CD14-positive monocyte (primary cell): Measurements from ENCODE around the gene UBXN11. TPM values are rescaled to one million over a fixed set of nuclear protein-coding genes. Genes with fewer than 3 reads are reported as not detected.

Experiments used
- DNase-seq, 3 donors: peaks; one replicate each; pipeline ENCODE4 v3.0.0-alpha.2; 2011 to 2022
- H2AFZ ChIP-seq: 2 replicates; pipeline ENCODE4 v1.6.0; 2012; ENCODE audit warnings: mild to moderate bottlenecking, low read depth, low read length, inconsistent platforms; ENCODE audit not compliant: insufficient read depth, poor library complexity, severe bottlenecking
- H3K27ac ChIP-seq, 2 donors: 1 replicate in 1 of 2; 2 replicates in 1 of 2; pipeline ENCODE4 v1.5.1; 2012 to 2013; ENCODE audit warnings: low read length in 2 of 2, control low read depth in 1 of 2, inconsistent platforms in 1 of 2, low read depth in 1 of 2, mild to moderate bottlenecking in 1 of 2
- H3K27me3 ChIP-seq, 2 donors: one replicate each; pipeline versions ENCODE4 v1.6.0 to v1.6.1; 2011 to 2013; ENCODE audit warnings: low read length in 2 of 2; ENCODE audit not compliant: control insufficient read depth in 2 of 2, insufficient read depth in 2 of 2
- H3K36me3 ChIP-seq, 2 donors: replicated peaks in 1 of 2; 1 replicate in 1 of 2; 2 replicates in 1 of 2; pipeline versions ENCODE4 v1.5.1 to v1.6.1; 2012 to 2013; ENCODE audit warnings: low read length in 2 of 2, control low read depth in 1 of 2, inconsistent platforms in 1 of 2, mild to moderate bottlenecking in 1 of 2; ENCODE audit not compliant: insufficient read depth in 2 of 2, control insufficient read depth in 1 of 2
- H3K4me1 ChIP-seq, 2 donors: 1 replicate in 1 of 2; 2 replicates in 1 of 2; pipeline versions ENCODE4 v1.5.1 to v1.6.1; 2012 to 2013; ENCODE audit warnings: low read length in 2 of 2, control low read depth in 1 of 2, inconsistent platforms in 1 of 2, mild to moderate bottlenecking in 1 of 2, moderate library complexity in 1 of 2; ENCODE audit not compliant: insufficient read depth in 2 of 2, control insufficient read depth in 1 of 2
- H3K4me2 ChIP-seq: replicated peaks from 2 replicates; pipeline ENCODE3; 2012; ENCODE audit warnings: low read length, moderate library complexity, mild to moderate bottlenecking; ENCODE audit not compliant: poor library complexity, severe bottlenecking; ENCODE audit errors: extremely low read depth
- H3K4me3 ChIP-seq, 3 experiments: fragments of 200-600 bp in 1 of 3; sonication (generic) in 1 of 3; replicated peaks in 1 of 3; 1 replicate in 2 of 3; 2 replicates in 1 of 3; pipeline ENCODE4 v1.5.1; 2011 to 2013; ENCODE audit warnings: low read length in 3 of 3, mild to moderate bottlenecking in 3 of 3, control low read depth in 2 of 3, low read depth in 2 of 3, inconsistent platforms in 1 of 3, moderate library complexity in 1 of 3
- H3K79me2 ChIP-seq: 2 replicates; pipeline ENCODE4 v1.6.0; 2012; ENCODE audit warnings: mild to moderate bottlenecking, control low read depth, inconsistent platforms, low read length, moderate library complexity; ENCODE audit not compliant: insufficient read depth
- H3K9ac ChIP-seq: 2 replicates; pipeline ENCODE4 v1.6.0; 2017; ENCODE audit warnings: low read length, mild to moderate bottlenecking; ENCODE audit not compliant: insufficient read depth, poor library complexity, severe bottlenecking
- H3K9me3 ChIP-seq, 2 donors: replicated peaks in 1 of 2; 1 replicate in 1 of 2; 2 replicates in 1 of 2; pipeline versions ENCODE4 v1.5.1 to v1.6.1; 2012 to 2013; ENCODE audit warnings: low read length in 2 of 2, control low read depth in 1 of 2; ENCODE audit not compliant: control insufficient read depth in 1 of 2, insufficient read depth in 1 of 2
- H4K20me1 ChIP-seq: 2 replicates; pipeline ENCODE4 v1.6.0; 2012; ENCODE audit warnings: mild to moderate bottlenecking, low read length, control low read depth, moderate library complexity; ENCODE audit not compliant: insufficient read depth
- H3K27ac Mint-ChIP-seq, 7 donors: one replicate each; pipeline ENCODE4 v1.8.0; 2020; ENCODE audit warnings: mild to moderate bottlenecking in 7 of 7, mixed read lengths in 7 of 7, moderate library complexity in 6 of 7, inconsistent platforms in 2 of 7
- H3K27me3 Mint-ChIP-seq, 3 donors: one replicate each; pipeline ENCODE4 v1.8.0; 2021 to 2022; ENCODE audit warnings: low read depth in 3 of 3, mild to moderate bottlenecking in 3 of 3, mixed read lengths in 3 of 3, moderate library complexity in 3 of 3, inconsistent platforms in 1 of 3
- H3K36me3 Mint-ChIP-seq, 2 donors: one replicate each; pipeline ENCODE4 v1.8.0; 2020; ENCODE audit warnings: mixed read lengths in 2 of 2, inconsistent platforms in 1 of 2, mild to moderate bottlenecking in 1 of 2
- H3K4me1 Mint-ChIP-seq: one replicate; pipeline ENCODE4 v1.8.0; 2020; ENCODE audit warnings: mild to moderate bottlenecking, mixed read lengths
- H3K4me3 Mint-ChIP-seq, 2 donors: one replicate each; pipeline ENCODE4 v1.8.0; 2020; ENCODE audit warnings: mild to moderate bottlenecking in 2 of 2, mixed read lengths in 2 of 2, moderate library complexity in 1 of 2
- H3K9me3 Mint-ChIP-seq, 7 donors: one replicate each; pipeline ENCODE4 v1.8.0; 2020 to 2022; ENCODE audit warnings: mixed read lengths in 7 of 7, mild to moderate bottlenecking in 6 of 7, moderate library complexity in 6 of 7, inconsistent platforms in 2 of 7
- CTCF ChIP-seq: fragments of 200-600 bp; IDR thresholded peaks from one replicate; pipeline ENCODE4 v1.8.0; 2022; ENCODE audit warnings: antibody characterized with exemption, mild to moderate bottlenecking
- WGBS: methylation state at CpG from one replicate; pipeline ENCODE4 v1.1.5; 2013; ENCODE audit warnings: missing lambda C conversion rate; ENCODE audit not compliant: insufficient coverage; 5-methylcytosine and 5-hydroxymethylcytosine counted together
- intact Hi-C, 2 donors: fragments of 100-400 bp; cut with micrococcal nuclease; formaldehyde crosslinking; loops; one replicate each; pipeline versions ENCODE4 v1.15.0 to v1.15.1; 2023
- polyA plus RNA-seq, 3 donors: library from polyadenylated mRNA; depleted of rRNA in 1 of 3; unstranded in 2 of 3; stranded (reverse) in 1 of 3; fragments of 300-500 nt in 2 of 3; fragments of >200 nt in 1 of 3; fragmentation: Illumina TruSeq in 2 of 3; gene quantifications; 1 replicate in 2 of 3; 2 replicates in 1 of 3; pipeline ENCODE4 v1.2.3, GENCODE V29; 2012 to 2021

Gene UBXN11
- polyA plus RNA-seq, 3 donors: 48.0 to 885 (median 52.1) TPM

DNA sequence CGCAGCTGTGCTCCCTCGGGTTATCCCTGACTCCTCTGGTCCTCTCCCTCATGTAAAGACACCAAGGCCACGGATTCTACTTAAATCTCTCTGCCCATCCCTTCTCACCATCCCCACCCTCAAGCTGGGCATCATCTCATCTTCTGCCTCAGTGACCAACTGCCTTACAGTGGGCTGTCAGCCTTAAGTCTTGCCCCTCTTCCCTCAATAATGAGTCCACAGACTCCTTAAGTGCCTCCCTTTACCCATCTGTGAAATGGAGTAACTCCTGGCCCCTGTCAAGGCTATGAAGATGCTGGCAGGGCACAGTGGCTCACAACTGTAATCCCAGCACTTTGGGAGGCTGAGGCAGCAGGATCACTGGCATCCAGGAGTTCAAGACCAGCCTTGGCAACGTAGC is 14.5 kb downstream of the UBXN11 start:
- Mint-ChIP-seq H3K27me3 (peaks cover 0 to 8% (median 6%) of the 10 kb centered on the region in 3 donors), H3K4me3 (no peak overlapping the region), H3K4me1 (peaks cover 68% of the 10 kb centered on the region), H3K36me3 (peaks cover 50 to 73% of the 10 kb centered on the region in 2 donors), H3K9me3 (no peaks in the 10 kb centered on the region), H3K27ac (peak overlapping the region; percentile 96 to 100 (median 100))
- H4K20me1 ChIP-seq: no peaks in the 10 kb centered on the region
- peaks cover 63% of the 10 kb centered on the region in 2 donors for H3K4me1 ChIP-seq
- no peak for TF ChIP-seq CTCF
- no peak overlapping the region for H3K4me2 ChIP-seq
- peak overlapping the region; percentile 99 to 100 for H3K27ac ChIP-seq
- intact Hi-C loops: no loop called here
- H2AFZ ChIP-seq: no peak overlapping the region
- no peak overlapping the region for H3K4me3 ChIP-seq
- H3K36me3 ChIP-seq: peaks cover 36 to 50% of the 10 kb centered on the region in 2 donors
- H3K79me2 ChIP-seq: peaks cover 30% of the 10 kb centered on the region
- no peaks in the 10 kb centered on the region for H3K9me3 ChIP-seq
- DNase-seq: no peak
- H3K9ac ChIP-seq: peak overlapping the region; percentile 92
- WGBS: 96% methylated on average over 3 of the region's 4 CpGs
- H3K27me3 ChIP-seq: no peaks in the 10 kb centered on the region

GRCh38 chr1:26291433-26291832 is 15.0 kb downstream of the UBXN11 start:
- Histone ChIP-seq H4K20me1 (no peaks in the 10 kb centered on the region), H3K79me2 (peaks cover 28% of the 10 kb centered on the region), H3K9me3 (no peaks in the 10 kb centered on the region), H3K4me1 (peaks cover 68% of the 10 kb centered on the region in 2 donors), H2AFZ (no peak overlapping the region), H3K27me3 (no peaks in the 10 kb centered on the region), H3K4me3 (peak overlapping the region in 1 of 3 experiments; percentile 52), H3K4me2 (peak overlapping the region; percentile 55), H3K36me3 (peaks cover 31 to 45% of the 10 kb centered on the region in 2 donors), H3K9ac (peak overlapping the region; percentile 92), H3K27ac (peak overlapping the region; percentile 99 to 100)
- peak overlapping the region; percentile 96 to 100 (median 100) for H3K27ac Mint-ChIP-seq
- peak in 1 of 3 donors; percentile 5 for DNase-seq
- no peak for TF ChIP-seq CTCF
- WGBS: 83% methylated on average over 3 of the region's 3 CpGs
- intact Hi-C loops: no loop called here
- peaks cover 0 to 8% (median 6%) of the 10 kb centered on the region in 3 donors for H3K27me3 Mint-ChIP-seq
- H3K36me3 Mint-ChIP-seq: peaks cover 45 to 68% of the 10 kb centered on the region in 2 donors
- no peak overlapping the region for H3K4me3 Mint-ChIP-seq
- no peaks in the 10 kb centered on the region for H3K9me3 Mint-ChIP-seq
- peaks cover 73% of the 10 kb centered on the region for H3K4me1 Mint-ChIP-seq
